ENCODE data around the gene HOXA5. TPM values are rescaled to one million over a fixed set of nuclear protein-coding genes. Genes with fewer than 3 reads are reported as not detected.
A peak's percentile ranks its signal among the peaks of the same experiment; 100 is the strongest.

HOXA5 gene
- total and polyA plus RNA-seq, 2 donors (not counting 3 experiments of a cell fraction or from before 2014, with no cell fraction given): 18.6 to 18.8 TPM

DNA sequence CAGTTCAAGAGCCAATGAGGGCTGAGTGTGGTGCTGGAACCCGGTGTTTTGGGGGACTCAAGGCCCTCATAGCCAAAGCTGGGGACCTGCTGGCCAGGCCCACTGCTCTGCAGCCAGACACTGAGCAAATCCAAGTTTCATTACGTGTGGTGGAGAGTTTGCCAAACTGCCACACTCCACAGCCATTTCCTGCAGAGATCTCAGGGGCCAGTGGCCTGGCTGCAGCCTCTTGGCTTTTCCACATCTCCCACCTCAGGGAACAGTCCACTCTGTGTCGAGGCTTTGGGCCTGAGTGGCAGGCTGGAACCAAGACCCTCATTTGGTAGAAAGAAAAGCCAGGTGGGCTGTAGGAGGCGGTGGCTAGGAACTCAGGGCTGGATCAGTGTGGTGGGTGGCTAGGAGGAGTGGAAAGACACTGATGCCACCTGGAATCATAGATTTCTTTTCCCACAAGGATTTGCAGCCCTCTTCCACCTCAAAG is 38.4 kb upstream of the HOXA5 start:
- Histone ChIP-seq H3K9ac (replicated peaks; ENCODE audit: extremely low read depth, insufficient read depth, low read length) (no peak overlapping the region), H3K27ac (ENCODE audit: insufficient read depth, low read depth, low read length) (no peak overlapping the region), H3K4me1 (ENCODE audit: control insufficient read depth, extremely low read depth, insufficient read depth, low read length) (peaks cover 62% of the 10 kb centered on the region), H3K4me2 (ENCODE audit: insufficient read depth, low read length) (peak overlapping the region; percentile 9), H3K9me1 (replicated peaks; ENCODE audit: control insufficient read depth, extremely low read depth, insufficient read depth, low read length) (no peaks in the 10 kb centered on the region), H2AFZ (ENCODE audit: low read depth, low read length) (no peak overlapping the region), H3K9me3 (replicated peaks; ENCODE audit: control insufficient read depth, insufficient read depth, low read length) (no peaks in the 10 kb centered on the region), H4K20me1 (replicated peaks; ENCODE audit: control insufficient read depth, extremely low read depth, insufficient read depth, low read length) (no peaks in the 10 kb centered on the region), H3K4me3 (replicated peaks in 1 of 3; ENCODE audit: insufficient read depth in 1 of 3, low read depth in 1 of 3, low read length in 3 of 3) (no peak overlapping the region), H3K36me3 (ENCODE audit: control insufficient read depth in 2 of 2, extremely low read depth in 1 of 2, insufficient read depth in 2 of 2, low read length in 2 of 2) (no peaks in the 10 kb centered on the region), H3K27me3 (ENCODE audit: control insufficient read depth in 2 of 2, insufficient read depth in 2 of 2, low read length in 2 of 2) (no peaks in the 10 kb centered on the region), H3K79me2 (ENCODE audit: control insufficient read depth, insufficient read depth, low read length) (peaks cover 90% of the 10 kb centered on the region)
- TF ChIP-seq MYC (IDR thresholded peaks at IDR 0.05; ENCODE audit: low read depth, low read length): no peak
- TF ChIP-seq POLR2AphosphoS5 (IDR thresholded peaks at IDR 0.05; ENCODE audit: insufficient read depth, low read depth, low read length): no peak
- intact Hi-C loops (cut with micrococcal nuclease): no loop called here
- DNase-seq (ENCODE audit: low read depth, low spot score) (no peak), FAIRE-seq (peak; percentile 31)
- dilution Hi-C loops (cut with MboI; ENCODE audit: extremely low pct_ligation_motif_present, low sequenced_read_pairs): no loop called here
- ChIA-PET POLR2A (no interaction called here), CTCF (interaction anchor here (0.7 to 6.0 kb wide), 4 partner anchors 8 to 593 kb away, joined by 3 to 49 read pairs (median 4); partner anchors contain the start of gene HOXA10)
- no TSS peak for BruUV-seq (replicated peaks)

DNA sequence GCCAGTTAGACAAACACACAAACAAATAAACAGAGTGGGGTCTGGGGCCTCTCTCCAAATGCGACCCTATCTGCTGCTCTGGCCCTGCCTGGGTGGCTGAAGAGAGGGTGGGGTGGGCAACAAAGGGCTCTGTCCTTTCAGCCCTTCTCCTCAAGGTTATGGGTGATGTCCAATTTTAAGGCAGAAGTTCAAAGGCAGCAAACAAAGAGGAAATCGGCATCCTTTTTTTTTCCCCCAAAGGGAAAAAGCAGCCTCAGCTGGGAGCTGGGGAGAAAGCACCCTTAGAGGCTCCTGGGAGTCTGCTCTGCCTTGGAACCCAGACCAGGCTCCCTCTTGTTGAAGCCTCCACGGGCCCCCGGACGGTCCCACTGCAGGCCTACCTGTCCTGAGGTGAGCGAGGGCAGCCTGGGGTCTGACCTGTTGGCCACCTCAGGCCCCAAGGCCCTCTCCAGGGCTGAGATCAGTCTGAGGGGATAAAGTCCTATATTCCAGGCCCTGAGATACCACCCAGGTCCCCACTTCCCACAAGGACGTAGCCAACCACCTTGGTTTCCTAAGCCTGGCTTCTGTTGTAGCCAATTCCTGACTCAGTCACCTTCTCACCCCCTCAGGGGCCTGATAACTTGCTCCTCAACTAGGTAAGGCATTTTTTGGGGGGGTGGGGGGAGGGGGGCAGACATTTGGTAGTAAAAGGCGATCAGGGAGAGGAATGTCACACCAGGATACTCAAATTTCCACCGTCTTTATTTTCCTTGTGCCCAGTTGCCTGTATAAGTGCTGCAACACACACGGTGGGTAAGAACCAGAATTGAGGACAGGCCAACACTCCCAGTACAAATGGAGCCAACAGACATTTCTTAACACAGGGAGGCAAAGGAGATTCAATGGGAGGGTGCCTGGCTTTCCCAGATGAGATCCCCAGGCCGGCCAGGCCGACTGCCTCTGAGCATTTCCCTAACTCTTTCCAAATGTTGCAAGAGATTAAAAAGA is 37.2 kb upstream of the HOXA5 start:
- H3K27ac ChIP-seq (ENCODE audit: insufficient read depth, low read depth, low read length): peak overlapping the region; percentile 96
- H3K4me1 ChIP-seq (ENCODE audit: control insufficient read depth, extremely low read depth, insufficient read depth, low read length): peaks cover 62% of the 10 kb centered on the region
- CTCF ChIA-PET: interaction anchor here (0.6 to 8.0 kb wide), 36 partner anchors 8 to 1319 kb away, joined by 3 to 86 read pairs (median 6); partner anchors contain the start of genes HOXA3, HOXA4, HOXA5 and HOXA6
- BruUV-seq (replicated peaks): no TSS peak
- no peaks in the 10 kb centered on the region for H4K20me1 ChIP-seq (replicated peaks; ENCODE audit: control insufficient read depth, extremely low read depth, insufficient read depth, low read length)
- H3K79me2 ChIP-seq (ENCODE audit: control insufficient read depth, insufficient read depth, low read length): peaks cover 92% of the 10 kb centered on the region
- H2AFZ ChIP-seq (ENCODE audit: low read depth, low read length): peak overlapping the region; percentile 23
- peak; percentile 11 for DNase-seq (ENCODE audit: low read depth, low spot score)
- dilution Hi-C loops (cut with MboI; ENCODE audit: extremely low pct_ligation_motif_present, low sequenced_read_pairs): no loop called here
- H3K9ac ChIP-seq (replicated peaks; ENCODE audit: extremely low read depth, insufficient read depth, low read length): no peak overlapping the region
- intact Hi-C loops (cut with micrococcal nuclease): no loop called here
- H3K9me1 ChIP-seq (replicated peaks; ENCODE audit: control insufficient read depth, extremely low read depth, insufficient read depth, low read length): no peaks in the 10 kb centered on the region
- H3K36me3 ChIP-seq (ENCODE audit: control insufficient read depth in 2 of 2, extremely low read depth in 1 of 2, insufficient read depth in 2 of 2, low read length in 2 of 2): no peaks in the 10 kb centered on the region
- POLR2A ChIA-PET: interaction anchor here (1.1 to 1.4 kb wide), 2 partner anchors 13 to 74 kb away, joined by 3 to 5 read pairs; no protein-coding TSS in a partner anchor
- no peaks in the 10 kb centered on the region for H3K27me3 ChIP-seq (ENCODE audit: control insufficient read depth in 2 of 2, insufficient read depth in 2 of 2, low read length in 2 of 2)
- H3K4me3 ChIP-seq (replicated peaks in 1 of 3; ENCODE audit: insufficient read depth in 1 of 3, low read depth in 1 of 3, low read length in 3 of 3): peak overlapping the region in 2 of 3 experiments; percentile 53 to 94
- no peaks in the 10 kb centered on the region for H3K9me3 ChIP-seq (replicated peaks; ENCODE audit: control insufficient read depth, insufficient read depth, low read length)
- peak overlapping the region; percentile 13 for H3K4me2 ChIP-seq (ENCODE audit: insufficient read depth, low read length)
- TF ChIP-seq, protein P1, sequence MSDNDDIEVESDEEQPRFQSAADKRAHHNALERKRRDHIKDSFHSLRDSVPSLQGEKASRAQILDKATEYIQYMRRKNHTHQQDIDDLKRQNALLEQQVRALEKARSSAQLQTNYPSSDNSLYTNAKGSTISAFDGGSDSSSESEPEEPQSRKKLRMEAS (IDR thresholded peaks at IDR 0.05; ENCODE audit: insufficient read depth, insufficient read length): no peak
- TF ChIP-seq, protein P2, sequence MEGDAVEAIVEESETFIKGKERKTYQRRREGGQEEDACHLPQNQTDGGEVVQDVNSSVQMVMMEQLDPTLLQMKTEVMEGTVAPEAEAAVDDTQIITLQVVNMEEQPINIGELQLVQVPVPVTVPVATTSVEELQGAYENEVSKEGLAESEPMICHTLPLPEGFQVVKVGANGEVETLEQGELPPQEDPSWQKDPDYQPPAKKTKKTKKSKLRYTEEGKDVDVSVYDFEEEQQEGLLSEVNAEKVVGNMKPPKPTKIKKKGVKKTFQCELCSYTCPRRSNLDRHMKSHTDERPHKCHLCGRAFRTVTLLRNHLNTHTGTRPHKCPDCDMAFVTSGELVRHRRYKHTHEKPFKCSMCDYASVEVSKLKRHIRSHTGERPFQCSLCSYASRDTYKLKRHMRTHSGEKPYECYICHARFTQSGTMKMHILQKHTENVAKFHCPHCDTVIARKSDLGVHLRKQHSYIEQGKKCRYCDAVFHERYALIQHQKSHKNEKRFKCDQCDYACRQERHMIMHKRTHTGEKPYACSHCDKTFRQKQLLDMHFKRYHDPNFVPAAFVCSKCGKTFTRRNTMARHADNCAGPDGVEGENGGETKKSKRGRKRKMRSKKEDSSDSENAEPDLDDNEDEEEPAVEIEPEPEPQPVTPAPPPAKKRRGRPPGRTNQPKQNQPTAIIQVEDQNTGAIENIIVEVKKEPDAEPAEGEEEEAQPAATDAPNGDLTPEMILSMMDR (IDR thresholded peaks at IDR 0.05; ENCODE audit: extremely low read depth in 1 of 2, insufficient read depth in 1 of 2, low read depth in 1 of 2, low read length in 2 of 2): no peak
- no peak for FAIRE-seq
